HepG2 (cell line): ENCODE data around the gene SIVA1. TPM values are rescaled to one million over a fixed set of nuclear protein-coding genes. Genes with fewer than 3 reads are reported as not detected.

Experiments used
- ARID2 ChIP-seq: sonication (generic); formaldehyde crosslinking; IDR thresholded peaks from 2 replicates; pipeline ENCODE4 v1.8.1; 2022; ENCODE audit warnings: mild to moderate bottlenecking, missing genetic modification reagents, borderline replicate concordance
- CREM ChIP-seq, 2 experiments: sonication (generic) in 1 of 2; formaldehyde crosslinking in 1 of 2; IDR thresholded peaks; 2 replicates each; pipeline versions ENCODE4 v1.4.0 to v1.6.1; 2016 to 2020; ENCODE audit warnings: antibody characterized with exemption in 1 of 2, mild to moderate bottlenecking in 1 of 2, missing genetic modification reagents in 1 of 2
- EEA1 ChIP-seq: sonication (generic); formaldehyde crosslinking; IDR thresholded peaks from 2 replicates; pipeline ENCODE4 v1.5.1; 2020; ENCODE audit warnings: mild to moderate bottlenecking, missing genetic modification reagents, borderline replicate concordance
- IKZF5 ChIP-seq: IDR thresholded peaks from 2 replicates; pipeline ENCODE4 v1.6.1; 2018; ENCODE audit warnings: missing genetic modification reagents, mild to moderate bottlenecking, missing compliant biosample characterization
- JARID2 ChIP-seq: sonication (generic); formaldehyde crosslinking; IDR thresholded peaks from 2 replicates; pipeline ENCODE4 v1.8.1; 2023; ENCODE audit warnings: missing genetic modification reagents, inconsistent platforms; ENCODE audit not compliant: insufficient replicate concordance
- MED1 ChIP-seq: sonication (generic); formaldehyde crosslinking; IDR thresholded peaks from 2 replicates; pipeline ENCODE4 v1.4.0; 2020; ENCODE audit warnings: missing genetic modification reagents
- NCOA5 ChIP-seq: sonication (generic); formaldehyde crosslinking; IDR thresholded peaks from 2 replicates; pipeline ENCODE4 v1.4.0; 2020; ENCODE audit warnings: missing genetic modification reagents
- NR2C2 ChIP-seq: sonication (generic); formaldehyde crosslinking; IDR thresholded peaks from 2 replicates; pipeline ENCODE4 v1.4.0; 2020; ENCODE audit warnings: missing genetic modification reagents, mild to moderate bottlenecking, moderate library complexity, borderline replicate concordance
- PCBP2 ChIP-seq: fragments of 200-400 bp; formaldehyde crosslinking; optimal IDR thresholded peaks from 2 replicates; pipeline ENCODE3; 2018; ENCODE audit warnings: low read length, low read depth; ENCODE audit not compliant: poor library complexity, severe bottlenecking
- SATB2 ChIP-seq: sonication (generic); formaldehyde crosslinking; IDR thresholded peaks from 2 replicates; pipeline ENCODE4 v1.5.0; 2020; ENCODE audit warnings: missing genetic modification reagents
- SIN3B ChIP-seq: fragments of 150-350 bp; IDR thresholded peaks from 2 replicates; pipeline ENCODE4 v1.6.1; 2014; ENCODE audit warnings: low read length
- SP1 ChIP-seq, 2 experiments: fragments of 450-650 bp in 1 of 2; sonication (generic) in 1 of 2; formaldehyde crosslinking in 1 of 2; IDR thresholded peaks; 2 replicates each; pipeline versions ENCODE4 v1.4.0 to v1.6.1; 2016 to 2020; ENCODE audit warnings: missing genetic modification reagents in 1 of 2
- SP4 ChIP-seq: sonication (generic); formaldehyde crosslinking; IDR thresholded peaks from 2 replicates; pipeline ENCODE4 v1.8.1; 2023; ENCODE audit warnings: mild to moderate bottlenecking, missing genetic modification reagents
- TFDP2 ChIP-seq: sonication (generic); formaldehyde crosslinking; IDR thresholded peaks from 2 replicates; pipeline ENCODE4 v1.4.0; 2020; ENCODE audit warnings: missing genetic modification reagents
- THAP11 ChIP-seq: IDR thresholded peaks from 2 replicates; pipeline ENCODE4 v1.6.1; 2016; ENCODE audit warnings: missing biosample characterization, missing genetic modification reagents
- TP53 ChIP-seq: sonication (generic); formaldehyde crosslinking; conservative IDR thresholded peaks from 2 replicates; pipeline ENCODE4 v1.4.0; 2020; ENCODE audit warnings: missing genetic modification reagents
- TSC22D2 ChIP-seq: sonication (generic); formaldehyde crosslinking; IDR thresholded peaks from 2 replicates; pipeline ENCODE4 v1.5.1; 2020; ENCODE audit warnings: missing genetic modification reagents, mild to moderate bottlenecking, borderline replicate concordance
- ZKSCAN8 ChIP-seq: IDR thresholded peaks from 2 replicates; pipeline ENCODE4 v1.6.1; 2016; ENCODE audit warnings: borderline replicate concordance, missing genetic modification reagents, missing compliant biosample characterization
- ZNF12 ChIP-seq: sonication (generic); formaldehyde crosslinking; IDR thresholded peaks from 2 replicates; pipeline ENCODE4 v1.5.0; 2020; ENCODE audit warnings: missing genetic modification reagents
- ZNF331 ChIP-seq: sonication (generic); formaldehyde crosslinking; IDR thresholded peaks from 2 replicates; pipeline ENCODE4 v1.4.0; 2020; ENCODE audit warnings: missing genetic modification reagents
- ZNF746 ChIP-seq: sonication (generic); formaldehyde crosslinking; IDR thresholded peaks from 2 replicates; pipeline ENCODE4 v1.8.0; 2022; ENCODE audit warnings: mild to moderate bottlenecking, missing genetic modification reagents
- polyA plus RNA-seq, 8 experiments: library from polyadenylated mRNA; depleted of rRNA in 3 of 8; stranded (reverse) in 7 of 8; unstranded in 1 of 8; fragments of >200 nt; fragmentation: Illumina TruSeq in 4 of 8; extraction: Trizol in 4 of 8; gene quantifications; 2 replicates each; pipeline versions ENCODE4 v1.2.1 to v1.2.3, GENCODE V29; 2011 to 2016; ENCODE audit warnings: low read depth in 4 of 8, missing spikeins in 1 of 8, mixed read lengths in 1 of 8; ENCODE audit not compliant: insufficient read depth in 1 of 8
- total RNA-seq, 5 experiments: library from RNA; depleted of rRNA; stranded (reverse); fragments of >200 nt; fragmentation: Illumina TruSeq; extraction: Trizol; gene quantifications; 2 replicates each; pipeline ENCODE4 v1.2.3, GENCODE V29; 2016; ENCODE audit warnings: low read depth in 1 of 5
- TF ChIP-seq, protein P1 (sequence below): sonication (generic); formaldehyde crosslinking; IDR thresholded peaks from 2 replicates; pipeline ENCODE4 v1.5.1; 2020; ENCODE audit warnings: missing genetic modification reagents, mild to moderate bottlenecking, borderline replicate concordance
- TF ChIP-seq, protein P2 (sequence below): sonication (generic); formaldehyde crosslinking; IDR thresholded peaks from 2 replicates; pipeline ENCODE4 v1.4.0; 2020; ENCODE audit warnings: missing genetic modification reagents, mild to moderate bottlenecking, borderline replicate concordance

Gene SIVA1
- total and polyA plus RNA-seq, 2 of the 13 experiments (the other 11 are each of a cell fraction or from before 2014, with no cell fraction given): 123 to 186 TPM

- TF ChIP-seq IKZF5 (CRISPR knock-in tag) (peak; percentile 68), SP1 (IDR thresholded peaks at IDR 0.05) (no peak), SP1 (CRISPR knock-in tag; IDR thresholded peaks at IDR 0.05) (peak; percentile 75), TFDP2 (0 out of 2 replicates have a peak, but pooled peaks have one; percentile 21), ZNF12 (no peak), TSC22D2 (CRISPR knock-in tag) (peak; percentile 41; the same call in 1 of the 2 replicates), ZNF746 (CRISPR knock-in tag) (no peak; the same call in 1 of the 2 replicates), THAP11 (peak; percentile 62), SIN3B (peak; percentile 57), NCOA5 (CRISPR knock-in tag) (no peak), MED1 (peak; percentile 93), EEA1 (CRISPR knock-in tag) (no peak), NR2C2 (CRISPR knock-in tag) (peak; percentile 98), ZKSCAN8 (CRISPR knock-in tag) (0 out of 2 replicates have a peak, but pooled peaks have one; percentile 54), ARID2 (CRISPR knock-in tag) (peak; percentile 58; the same call in 1 of the 2 replicates), SATB2 (CRISPR knock-in tag) (no peak), JARID2 (no peak), ZNF331 (CRISPR knock-in tag) (0 out of 2 replicates have a peak, but pooled peaks have one; percentile 48), CREM (IDR thresholded peaks at IDR 0.05) (peak; percentile 66; the same call in 1 of the 2 replicates), CREM (CRISPR knock-in tag; IDR thresholded peaks at IDR 0.05) (no peak), PCBP2 (no peak), TP53 (CRISPR knock-in tag) (no peak), SP4 (CRISPR knock-in tag) (peak; percentile 16)
- TF ChIP-seq, protein P1, sequence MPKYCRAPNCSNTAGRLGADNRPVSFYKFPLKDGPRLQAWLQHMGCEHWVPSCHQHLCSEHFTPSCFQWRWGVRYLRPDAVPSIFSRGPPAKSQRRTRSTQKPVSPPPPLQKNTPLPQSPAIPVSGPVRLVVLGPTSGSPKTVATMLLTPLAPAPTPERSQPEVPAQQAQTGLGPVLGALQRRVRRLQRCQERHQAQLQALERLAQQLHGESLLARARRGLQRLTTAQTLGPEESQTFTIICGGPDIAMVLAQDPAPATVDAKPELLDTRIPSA (CRISPR knock-in tag): no peak
- TF ChIP-seq, protein P2, sequence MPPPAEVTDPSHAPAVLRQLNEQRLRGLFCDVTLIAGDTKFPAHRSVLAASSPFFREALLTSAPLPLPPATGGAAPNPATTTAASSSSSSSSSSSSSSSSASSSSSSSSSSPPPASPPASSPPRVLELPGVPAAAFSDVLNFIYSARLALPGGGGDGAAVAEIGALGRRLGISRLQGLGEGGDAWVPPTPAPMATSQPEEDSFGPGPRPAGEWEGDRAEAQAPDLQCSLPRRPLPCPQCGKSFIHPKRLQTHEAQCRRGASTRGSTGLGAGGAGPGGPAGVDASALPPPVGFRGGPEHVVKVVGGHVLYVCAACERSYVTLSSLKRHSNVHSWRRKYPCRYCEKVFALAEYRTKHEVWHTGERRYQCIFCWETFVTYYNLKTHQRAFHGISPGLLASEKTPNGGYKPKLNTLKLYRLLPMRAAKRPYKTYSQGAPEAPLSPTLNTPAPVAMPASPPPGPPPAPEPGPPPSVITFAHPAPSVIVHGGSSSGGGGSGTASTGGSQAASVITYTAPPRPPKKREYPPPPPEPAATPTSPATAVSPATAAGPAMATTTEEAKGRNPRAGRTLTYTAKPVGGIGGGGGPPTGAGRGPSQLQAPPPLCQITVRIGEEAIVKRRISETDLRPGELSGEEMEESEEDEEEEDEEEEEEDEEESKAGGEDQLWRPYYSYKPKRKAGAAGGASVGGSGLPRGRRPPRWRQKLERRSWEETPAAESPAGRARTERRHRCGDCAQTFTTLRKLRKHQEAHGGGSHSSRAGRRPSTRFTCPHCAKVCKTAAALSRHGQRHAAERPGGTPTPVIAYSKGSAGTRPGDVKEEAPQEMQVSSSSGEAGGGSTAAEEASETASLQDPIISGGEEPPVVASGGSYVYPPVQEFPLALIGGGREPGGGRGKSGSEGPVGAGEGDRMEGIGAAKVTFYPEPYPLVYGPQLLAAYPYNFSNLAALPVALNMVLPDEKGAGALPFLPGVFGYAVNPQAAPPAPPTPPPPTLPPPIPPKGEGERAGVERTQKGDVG (CRISPR knock-in tag): no peak
These were observed 14.1 kb downstream of the SIVA1 start (continued) for GRCh38 chr14:104766863-104767633.
